Measurements from ENCODE around the gene UBA1.

DNA sequence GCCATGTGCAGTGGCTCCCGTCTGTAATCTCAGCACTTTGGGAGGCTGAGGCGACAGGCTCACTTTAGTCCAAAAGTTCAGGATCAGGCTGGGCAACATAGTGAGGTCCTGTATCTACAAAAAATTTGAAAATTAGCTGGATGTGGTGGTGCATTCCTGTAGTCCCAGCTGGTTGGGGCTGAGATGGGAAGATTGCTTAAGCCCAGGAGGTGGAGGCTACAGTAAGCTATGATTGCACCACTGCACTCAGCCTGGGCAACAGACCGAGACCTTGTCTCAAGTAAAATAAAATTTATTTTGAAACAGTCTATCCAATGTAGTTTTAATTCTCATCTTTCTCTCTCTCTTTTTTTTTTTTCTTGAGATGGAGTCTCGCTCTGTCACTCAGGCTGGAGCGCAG is 27.5 kb upstream of the UBA1 start:
- TF ChIP-seq CTCF (IDR thresholded peaks at IDR 0.05; ENCODE audit: low read length): no peak
- no peak for TF ChIP-seq EZH2 (optimal IDR thresholded peaks at IDR 0.05; ENCODE audit: low read depth, low read length)

Data from MM.1S (cell line).